B cell (primary cell): ENCODE data around the gene SLC12A3. TPM values are rescaled to one million over a fixed set of nuclear protein-coding genes. Genes with fewer than 3 reads are reported as not detected.
A peak's percentile ranks its signal among the peaks of the same experiment; 100 is the strongest.

ENCODE experiments used
- ATAC-seq: fragments of 200-7000 bp; cut with Tn5 transposase; one replicate; pipeline ENCODE4 v1.10.0; 2021; ENCODE audit warnings: low read depth, mild to moderate bottlenecking, moderate number of reproducible peaks, moderate library complexity
- CTCF ChIA-PET: fragments of 350-600 bp; sonication (Branson Sonifier 250); formaldehyde crosslinking; loops from one replicate; lab custom pipeline; 2021; ENCODE audit warnings: antibody characterized with exemption, inconsistent platforms; lab: Charles Lee
- POLR2A ChIA-PET: fragments of 350-600 bp; sonication (Branson Sonifier 250); formaldehyde crosslinking; loops from one replicate; lab custom pipeline; 2021; ENCODE audit warnings: antibody characterized with exemption; lab: Charles Lee
- DNase-seq: peaks from one replicate; pipeline ENCODE4 v3.0.0; 2013
- H2AFZ ChIP-seq: 2 replicates; pipeline ENCODE4 v1.6.1; 2012; ENCODE audit warnings: mild to moderate bottlenecking, low read depth, low read length; ENCODE audit not compliant: insufficient read depth, poor library complexity, severe bottlenecking
- H3K27ac ChIP-seq, 2 donors: 1 replicate in 1 of 2; 2 replicates in 1 of 2; pipeline ENCODE4 v1.5.1; 2012 to 2013; ENCODE audit warnings: low read length in 2 of 2, mild to moderate bottlenecking in 2 of 2, moderate library complexity in 1 of 2
- H3K27me3 ChIP-seq, 4 experiments: fragments of 200-600 bp in 1 of 4; sonication (generic) in 1 of 4; replicated peaks in 1 of 4; 1 replicate in 2 of 4; 2 replicates in 2 of 4; pipeline versions ENCODE4 v1.6.1 to v1.7.0; 2013 to 2016; ENCODE audit warnings: low read length in 3 of 4, mild to moderate bottlenecking in 2 of 4, mixed read lengths in 1 of 4, moderate library complexity in 1 of 4; ENCODE audit not compliant: insufficient read depth in 4 of 4, control insufficient read depth in 3 of 4; ENCODE audit errors: control extremely low read depth in 1 of 4
- H3K36me3 ChIP-seq, 2 experiments: replicated peaks in 1 of 2; 1 replicate in 1 of 2; 2 replicates in 1 of 2; pipeline versions ENCODE4 v1.6.1 to v1.7.1; 2013; ENCODE audit warnings: low read length in 1 of 2; ENCODE audit not compliant: insufficient read depth in 2 of 2, control insufficient read depth in 1 of 2; ENCODE audit errors: control extremely low read depth in 1 of 2, extremely low read depth in 1 of 2
- H3K4me1 ChIP-seq, 2 donors: fragments of 200-600 bp in 1 of 2; sonication (generic) in 1 of 2; 1 replicate in 1 of 2; 2 replicates in 1 of 2; pipeline versions ENCODE4 v1.5.1 to v1.6.1; 2013 to 2017; ENCODE audit warnings: low read length in 2 of 2; ENCODE audit not compliant: control insufficient read depth in 2 of 2, insufficient read depth in 2 of 2
- H3K4me2 ChIP-seq: replicated peaks from 2 replicates; pipeline ENCODE3; 2012; ENCODE audit warnings: mild to moderate bottlenecking, low read depth, low read length; ENCODE audit not compliant: poor library complexity, severe bottlenecking
- H3K4me3 ChIP-seq, 5 experiments: fragments of 200-600 bp in 1 of 5; sonication (generic) in 1 of 5; 1 replicate in 3 of 5; 2 replicates in 2 of 5; pipeline versions ENCODE4 v1.5.1 to v1.7.0; 2011 to 2016; ENCODE audit warnings: low read length in 4 of 5, mild to moderate bottlenecking in 4 of 5, low read depth in 2 of 5, control low read depth in 1 of 5, moderate library complexity in 1 of 5; ENCODE audit not compliant: insufficient read depth in 1 of 5; ENCODE audit errors: control extremely low read depth in 1 of 5, extremely low read depth in 1 of 5
- H3K79me2 ChIP-seq: fragments of 200-600 bp; sonication (generic); one replicate; pipeline ENCODE4 v1.6.0; 2016; ENCODE audit warnings: low read length; ENCODE audit not compliant: control insufficient read depth, insufficient read depth
- H3K9ac ChIP-seq: fragments of 200-600 bp; sonication (generic); 2 replicates; pipeline ENCODE4 v1.6.1; 2017; ENCODE audit warnings: mild to moderate bottlenecking, low read length, moderate library complexity
- H3K9me3 ChIP-seq, 3 donors: one replicate each; pipeline versions ENCODE4 v1.6.1 to v1.7.1; 2013; ENCODE audit warnings: low read length in 2 of 3; ENCODE audit not compliant: control insufficient read depth in 2 of 3, insufficient read depth in 1 of 3; ENCODE audit errors: control extremely low read depth in 1 of 3
- H4K20me1 ChIP-seq: 2 replicates; pipeline ENCODE4 v1.6.0; 2012; ENCODE audit warnings: mild to moderate bottlenecking, low read length; ENCODE audit not compliant: insufficient read depth, control insufficient read depth, poor library complexity, severe bottlenecking
- H3K27ac Mint-ChIP-seq: one replicate; pipeline ENCODE4 v1.8.0; 2021; ENCODE audit warnings: mixed read lengths
- H3K27me3 Mint-ChIP-seq: one replicate; pipeline ENCODE4 v1.8.0; 2021; ENCODE audit warnings: mixed read lengths
- H3K4me1 Mint-ChIP-seq: one replicate; pipeline ENCODE4 v1.8.0; 2021; ENCODE audit warnings: mixed read lengths
- H3K4me3 Mint-ChIP-seq: one replicate; pipeline ENCODE4 v1.8.0; 2021; ENCODE audit warnings: mixed read lengths
- H3K9me3 Mint-ChIP-seq: one replicate; pipeline ENCODE4 v1.8.0; 2022; ENCODE audit warnings: mixed read lengths; ENCODE audit not compliant: insufficient read depth
- EZH2 ChIP-seq: IDR thresholded peaks from 2 replicates; pipeline ENCODE4 v1.6.1; 2012; ENCODE audit warnings: borderline replicate concordance, low read depth, mild to moderate bottlenecking, moderate library complexity, low read length; ENCODE audit not compliant: insufficient read depth, poor library complexity, severe bottlenecking
- WGBS: methylation state at CpG from one replicate; pipeline ENCODE4 v1.1.5; 2013; ENCODE audit warnings: missing lambda C conversion rate; ENCODE audit not compliant: insufficient coverage; 5-methylcytosine and 5-hydroxymethylcytosine counted together
- intact Hi-C: fragments of 100-400 bp; cut with micrococcal nuclease; formaldehyde crosslinking; loops from one replicate; pipeline ENCODE4 v1.10.0; 2022
- polyA plus RNA-seq: library from polyadenylated mRNA; depleted of rRNA; stranded (reverse); fragments of >200 nt; gene quantifications from 2 replicates; pipeline ENCODE4 v1.2.3, GENCODE V29; 2012
- total RNA-seq, 2 donors: library from RNA; stranded (reverse); fragments of 120-200 nt in 1 of 2; gene quantifications; 1 replicate in 1 of 2; 2 replicates in 1 of 2; pipeline versions ENCODE4 v1.2.3 to v1.2.4, GENCODE V29; 2013 to 2022
- TF ChIP-seq, protein P1 (sequence below): fragments of 200-600 bp; IDR thresholded peaks from one replicate; pipeline ENCODE4 v1.8.0; 2022; ENCODE audit warnings: antibody characterized with exemption, mild to moderate bottlenecking

SLC12A3 gene
- total and polyA plus RNA-seq, 2 donors (not counting 1 experiment from before 2014, with no cell fraction given): 1.3 to 4.9 TPM

DNA sequence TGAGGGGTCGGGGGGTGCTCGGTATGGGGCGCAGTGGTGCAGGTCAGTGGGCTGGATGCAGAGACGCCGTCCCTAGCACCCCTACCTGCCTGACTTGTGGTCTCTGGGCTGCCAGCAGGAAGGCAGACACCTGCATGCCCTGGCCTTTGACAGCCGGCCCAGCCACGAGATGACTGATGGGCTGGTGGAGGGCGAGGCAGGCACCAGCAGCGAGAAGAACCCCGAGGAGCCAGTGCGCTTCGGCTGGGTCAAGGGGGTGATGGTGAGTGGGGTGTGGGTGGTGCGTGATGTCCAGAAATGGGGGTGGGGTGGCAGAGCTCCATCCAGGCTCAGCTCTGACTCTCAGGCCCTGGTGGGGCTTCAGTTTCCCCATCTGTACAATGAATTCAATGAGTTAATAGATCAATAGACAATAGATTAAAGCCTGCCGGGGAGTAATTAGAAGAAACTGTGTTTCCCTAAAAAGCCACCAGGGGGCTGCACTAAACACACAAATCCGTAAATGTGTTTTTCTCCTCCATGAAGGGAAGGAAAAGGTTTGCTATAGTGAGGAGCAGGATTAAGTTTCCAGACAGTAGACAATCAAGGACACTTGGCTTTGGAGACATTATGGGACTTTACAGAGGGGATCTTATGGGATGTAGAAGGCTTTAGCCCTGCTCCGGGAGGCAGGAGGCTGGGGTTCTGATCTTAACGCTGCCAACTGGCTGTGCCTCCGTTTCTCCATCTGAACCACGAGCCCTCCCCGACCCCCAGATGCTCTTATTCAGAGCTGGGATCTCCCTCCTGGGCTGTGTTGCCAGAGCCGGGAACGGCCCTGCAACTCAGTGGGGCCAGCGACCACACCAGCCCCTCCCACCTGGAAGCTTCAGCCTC lies 2.2 kb downstream of the SLC12A3 start:
- ATAC-seq (no peak), DNase-seq (peak; percentile 81)
- Histone ChIP-seq H3K27ac (no peak overlapping the region), H2AFZ (peak overlapping the region; percentile 57), H3K27me3 (no peaks in the 10 kb centered on the region), H3K4me1 (peaks cover 21 to 59% of the 10 kb centered on the region in 2 donors), H3K36me3 (no peaks in the 10 kb centered on the region), H3K9me3 (no peaks in the 10 kb centered on the region), H3K9ac (no peak overlapping the region), H3K4me2 (peak overlapping the region; percentile 45), H4K20me1 (no peaks in the 10 kb centered on the region), H3K4me3 (no peak overlapping the region), H3K79me2 (peaks cover 23% of the 10 kb centered on the region)
- Mint-ChIP-seq H3K9me3 (no peaks in the 10 kb centered on the region), H3K27me3 (no peaks in the 10 kb centered on the region), H3K4me1 (peaks cover 37% of the 10 kb centered on the region), H3K27ac (peak overlapping the region; percentile 69), H3K4me3 (peak overlapping the region; percentile 55)
- WGBS: 80% methylated on average over 15 of the region's 23 CpGs
- POLR2A ChIA-PET: interaction anchor here (0.6 to 6.4 kb wide), 9 partner anchors 10 to 178 kb away, joined by 3 to 68 read pairs (median 4); partner anchors contain the start of gene HERPUD1
- TF ChIP-seq EZH2: no peak
- TF ChIP-seq, protein P1, sequence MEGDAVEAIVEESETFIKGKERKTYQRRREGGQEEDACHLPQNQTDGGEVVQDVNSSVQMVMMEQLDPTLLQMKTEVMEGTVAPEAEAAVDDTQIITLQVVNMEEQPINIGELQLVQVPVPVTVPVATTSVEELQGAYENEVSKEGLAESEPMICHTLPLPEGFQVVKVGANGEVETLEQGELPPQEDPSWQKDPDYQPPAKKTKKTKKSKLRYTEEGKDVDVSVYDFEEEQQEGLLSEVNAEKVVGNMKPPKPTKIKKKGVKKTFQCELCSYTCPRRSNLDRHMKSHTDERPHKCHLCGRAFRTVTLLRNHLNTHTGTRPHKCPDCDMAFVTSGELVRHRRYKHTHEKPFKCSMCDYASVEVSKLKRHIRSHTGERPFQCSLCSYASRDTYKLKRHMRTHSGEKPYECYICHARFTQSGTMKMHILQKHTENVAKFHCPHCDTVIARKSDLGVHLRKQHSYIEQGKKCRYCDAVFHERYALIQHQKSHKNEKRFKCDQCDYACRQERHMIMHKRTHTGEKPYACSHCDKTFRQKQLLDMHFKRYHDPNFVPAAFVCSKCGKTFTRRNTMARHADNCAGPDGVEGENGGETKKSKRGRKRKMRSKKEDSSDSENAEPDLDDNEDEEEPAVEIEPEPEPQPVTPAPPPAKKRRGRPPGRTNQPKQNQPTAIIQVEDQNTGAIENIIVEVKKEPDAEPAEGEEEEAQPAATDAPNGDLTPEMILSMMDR: peak; percentile 89
- CTCF ChIA-PET: interaction anchor here (0.5 to 7.4 kb wide), 30 partner anchors 8 to 307 kb away, joined by 3 to 140 read pairs (median 4); partner anchors contain the start of gene HERPUD1
- intact Hi-C loops: loop anchor here (1.0 to 5.0 kb wide), 6 partner anchors 21 to 300 kb away; partner anchors contain the start of gene HERPUD1
